ENCODE data around the gene B4GALNT4. TPM values are rescaled to one million over a fixed set of nuclear protein-coding genes. Genes with fewer than 3 reads are reported as not detected.

Gene B4GALNT4
- total and polyA plus RNA-seq, 2 of the 13 experiments (the other 11 are each of a cell fraction or from before 2014, with no cell fraction given): 30.5 to 50.1 TPM

GRCh38 chr11:355581-356458, 13.5 kb upstream of the B4GALNT4 start (continued):
- peak; percentile 71 for TF ChIP-seq HDAC2 (CRISPR knock-in tag; IDR thresholded peaks at IDR 0.05)
- TF ChIP-seq HOXA9 (CRISPR knock-in tag; IDR thresholded peaks at IDR 0.05; ENCODE audit: borderline replicate concordance): no peak
- TF ChIP-seq SOX5 (CRISPR knock-in tag; IDR thresholded peaks at IDR 0.05; ENCODE audit: borderline replicate concordance): peak; percentile 53; the same call in 1 of the 2 replicates
- no peak for TF ChIP-seq SATB2 (CRISPR knock-in tag; IDR thresholded peaks at IDR 0.05)
- no peak for TF ChIP-seq GRHL1 (CRISPR knock-in tag; conservative IDR thresholded peaks at IDR 0.05)
- no peak for TF ChIP-seq ZNF672 (CRISPR knock-in tag; IDR thresholded peaks at IDR 0.05)
- no peak for TF ChIP-seq ZNF333 (CRISPR knock-in tag; IDR thresholded peaks at IDR 0.05; ENCODE audit: borderline replicate concordance)
- TF ChIP-seq FLYWCH1 (CRISPR knock-in tag; IDR thresholded peaks at IDR 0.05): peak; percentile 90; the same call in 1 of the 2 replicates
- TF ChIP-seq RFXANK (CRISPR knock-in tag; IDR thresholded peaks at IDR 0.05): no peak
- no peak for TF ChIP-seq PAWR (CRISPR knock-in tag; IDR thresholded peaks at IDR 0.05; ENCODE audit: borderline replicate concordance)
- peak; percentile 85; the same call in 1 of the 2 replicates for TF ChIP-seq ZNF430 (CRISPR knock-in tag; IDR thresholded peaks at IDR 0.05)
- no peak for TF ChIP-seq ZNF781 (CRISPR knock-in tag; IDR thresholded peaks at IDR 0.05; ENCODE audit: borderline replicate concordance, not compliant biosample characterization)
- peak; percentile 68; the same call in 1 of the 2 replicates for TF ChIP-seq MTA1 (CRISPR knock-in tag; IDR thresholded peaks at IDR 0.05; ENCODE audit: borderline replicate concordance)
- TF ChIP-seq REST (IDR thresholded peaks at IDR 0.05; ENCODE audit: borderline replicate concordance in 1 of 2, low read depth in 1 of 2, low read length in 2 of 2): peak in 1 of 2 experiments; percentile 73; a peak in 2 of 4 replicates
- no peak for TF ChIP-seq SNRNP70 (IDR thresholded peaks at IDR 0.05; ENCODE audit: low read depth, low read length)
- peak; percentile 60 for TF ChIP-seq IKZF4 (CRISPR knock-in tag; IDR thresholded peaks at IDR 0.05; ENCODE audit: borderline replicate concordance, low read depth, not compliant biosample characterization)
- TF ChIP-seq JUNB (CRISPR knock-in tag; IDR thresholded peaks at IDR 0.05; ENCODE audit: borderline replicate concordance): no peak
- peak; percentile 94 for TF ChIP-seq ZBTB7B (CRISPR knock-in tag; IDR thresholded peaks at IDR 0.05)
- TF ChIP-seq SETDB1 (CRISPR knock-in tag; IDR thresholded peaks at IDR 0.05; ENCODE audit: borderline replicate concordance): no peak
- TF ChIP-seq ZBTB34 (CRISPR knock-in tag; IDR thresholded peaks at IDR 0.05): 0 out of 2 replicates have a peak, but pooled peaks have one; percentile 33
